ENCODE data around the gene SYT14.

GRCh38 chr1:210217482-210217881, 279.5 kb downstream of the SYT14 start:
- TF ChIP-seq CTCF (IDR thresholded peaks at IDR 0.05; ENCODE audit: poor library complexity, severe bottlenecking) (no peak), POLR2AphosphoS5 (IDR thresholded peaks at IDR 0.05) (no peak), EZH2 (IDR thresholded peaks at IDR 0.05; ENCODE audit: borderline replicate concordance, insufficient read depth, low read length, poor library complexity, severe bottlenecking) (no peak), MXI1 (conservative IDR thresholded peaks at IDR 0.05; ENCODE audit: poor library complexity, severe bottlenecking) (no peak), TAF1 (IDR thresholded peaks at IDR 0.05; ENCODE audit: low read depth) (no peak), REST (IDR thresholded peaks at IDR 0.05; ENCODE audit: borderline replicate concordance) (no peak)

Measured in neural cell (in vitro differentiated cells).